Lower lobe of right lung (tissue), 2 donors: ENCODE results near the gene STYXL1. TPM values are rescaled to one million over a fixed set of nuclear protein-coding genes. Genes with fewer than 3 reads are reported as not detected.
"Not testable (repeated sequence)": the region's sequence is repeated elsewhere in the genome, so short reads cannot be mapped to it uniquely, and the experiment has no call there.

ENCODE experiments used
- ATAC-seq, 2 donors: fragments of 200-7000 bp; cut with Tn5 transposase; one replicate each; pipeline ENCODE4 v1.9.1; 2020 to 2022; ENCODE audit warnings: mild to moderate bottlenecking in 2 of 2, moderate library complexity in 2 of 2
- DNase-seq: peaks from one replicate; pipeline ENCODE4 v3.0.0-alpha.2; 2020
- H3K27ac ChIP-seq: fragments of 200-600 bp; one replicate; pipeline ENCODE4 v1.8.0; 2022
- H3K27me3 ChIP-seq: fragments of 200-600 bp; one replicate; pipeline ENCODE4 v1.8.0; 2022; ENCODE audit warnings: low read depth
- H3K36me3 ChIP-seq: fragments of 200-600 bp; one replicate; pipeline ENCODE4 v1.8.0; 2022; ENCODE audit warnings: mild to moderate bottlenecking
- H3K4me1 ChIP-seq: fragments of 200-600 bp; one replicate; pipeline ENCODE4 v1.8.0; 2022
- H3K4me3 ChIP-seq: fragments of 200-600 bp; one replicate; pipeline ENCODE4 v1.8.0; 2022; ENCODE audit warnings: mild to moderate bottlenecking
- H3K9me3 ChIP-seq: fragments of 200-600 bp; one replicate; pipeline ENCODE4 v1.8.0; 2022
- intact Hi-C: fragments of 100-400 bp; cut with DNase I; formaldehyde crosslinking; loops from one replicate; pipeline ENCODE4 v1.11.0; 2022
- total RNA-seq: library from RNA; stranded (reverse); fragmentation: NEBNext Ultra II Directional; extraction: Animal tissue kit (Norgen Biotek cat#: 25700); gene quantifications from one replicate; pipeline ENCODE4 v1.2.1, GENCODE V29; 2021
- TF ChIP-seq, protein P1 (sequence below): fragments of 200-600 bp; IDR thresholded peaks from one replicate; pipeline ENCODE4 v1.8.0; 2022; ENCODE audit warnings: antibody characterized with exemption, mild to moderate bottlenecking
- donor health status: DM: no; HTN: yes; CAD: no; lungs with severe emphysema.

STYXL1 gene
- total RNA-seq, 1 donor from 2014 or later: 25.6 TPM

DNA sequence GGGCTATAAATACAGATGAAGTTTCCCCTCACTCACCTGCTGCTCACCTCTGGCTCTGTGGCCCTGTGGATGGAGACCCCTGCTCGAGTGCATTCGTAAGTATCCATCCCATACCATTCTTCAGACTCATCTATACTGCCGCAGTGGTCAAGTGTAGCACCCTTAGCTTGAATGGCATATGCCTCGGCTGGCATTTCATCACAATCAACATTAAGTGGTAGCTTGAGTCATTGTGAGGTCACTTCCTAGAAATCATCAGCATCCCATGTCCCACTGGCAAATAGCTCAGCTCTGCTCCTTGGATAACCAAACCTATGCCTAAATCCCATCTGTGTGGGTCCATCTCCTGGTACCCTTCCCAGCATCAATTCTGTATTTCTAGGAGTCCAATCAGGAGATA lies 38.3 kb upstream of the STYXL1 start:
- H3K27ac ChIP-seq: no peak overlapping the region
- H3K27me3 ChIP-seq: no peaks in the 10 kb centered on the region
- H3K9me3 ChIP-seq: no peaks in the 10 kb centered on the region
- no peak overlapping the region for H3K4me3 ChIP-seq
- no peaks in the 10 kb centered on the region for H3K4me1 ChIP-seq
- TF ChIP-seq, protein P1, sequence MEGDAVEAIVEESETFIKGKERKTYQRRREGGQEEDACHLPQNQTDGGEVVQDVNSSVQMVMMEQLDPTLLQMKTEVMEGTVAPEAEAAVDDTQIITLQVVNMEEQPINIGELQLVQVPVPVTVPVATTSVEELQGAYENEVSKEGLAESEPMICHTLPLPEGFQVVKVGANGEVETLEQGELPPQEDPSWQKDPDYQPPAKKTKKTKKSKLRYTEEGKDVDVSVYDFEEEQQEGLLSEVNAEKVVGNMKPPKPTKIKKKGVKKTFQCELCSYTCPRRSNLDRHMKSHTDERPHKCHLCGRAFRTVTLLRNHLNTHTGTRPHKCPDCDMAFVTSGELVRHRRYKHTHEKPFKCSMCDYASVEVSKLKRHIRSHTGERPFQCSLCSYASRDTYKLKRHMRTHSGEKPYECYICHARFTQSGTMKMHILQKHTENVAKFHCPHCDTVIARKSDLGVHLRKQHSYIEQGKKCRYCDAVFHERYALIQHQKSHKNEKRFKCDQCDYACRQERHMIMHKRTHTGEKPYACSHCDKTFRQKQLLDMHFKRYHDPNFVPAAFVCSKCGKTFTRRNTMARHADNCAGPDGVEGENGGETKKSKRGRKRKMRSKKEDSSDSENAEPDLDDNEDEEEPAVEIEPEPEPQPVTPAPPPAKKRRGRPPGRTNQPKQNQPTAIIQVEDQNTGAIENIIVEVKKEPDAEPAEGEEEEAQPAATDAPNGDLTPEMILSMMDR: no peak
- ATAC-seq (no peak), DNase-seq (no peak)
- no peaks in the 10 kb centered on the region for H3K36me3 ChIP-seq
- intact Hi-C loops: no loop called here

DNA sequence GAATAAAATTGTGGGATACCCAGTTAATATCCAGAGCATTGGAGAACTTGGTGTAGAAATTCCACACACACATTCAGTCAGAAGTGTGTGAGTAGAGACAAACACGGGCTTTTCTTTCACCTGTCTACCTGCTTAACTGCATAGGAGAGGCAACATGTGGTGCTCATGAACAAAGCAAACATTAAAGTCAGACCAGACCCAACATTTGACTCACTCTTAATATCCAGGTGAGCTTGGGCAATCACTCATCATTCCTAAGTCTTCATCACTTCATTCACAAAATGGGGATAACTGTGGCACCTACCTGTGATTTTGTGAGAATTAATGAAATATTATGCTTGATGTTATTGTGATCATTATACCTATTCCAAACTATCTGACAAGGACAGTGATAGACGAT lies 36.3 kb upstream of the STYXL1 start:
- H3K27me3 ChIP-seq, DNase-seq, H3K4me3 ChIP-seq, H3K9me3 ChIP-seq, intact Hi-C loops, H3K27ac ChIP-seq, ATAC-seq, H3K36me3 ChIP-seq, H3K4me1 ChIP-seq: not testable (repeated sequence)

DNA sequence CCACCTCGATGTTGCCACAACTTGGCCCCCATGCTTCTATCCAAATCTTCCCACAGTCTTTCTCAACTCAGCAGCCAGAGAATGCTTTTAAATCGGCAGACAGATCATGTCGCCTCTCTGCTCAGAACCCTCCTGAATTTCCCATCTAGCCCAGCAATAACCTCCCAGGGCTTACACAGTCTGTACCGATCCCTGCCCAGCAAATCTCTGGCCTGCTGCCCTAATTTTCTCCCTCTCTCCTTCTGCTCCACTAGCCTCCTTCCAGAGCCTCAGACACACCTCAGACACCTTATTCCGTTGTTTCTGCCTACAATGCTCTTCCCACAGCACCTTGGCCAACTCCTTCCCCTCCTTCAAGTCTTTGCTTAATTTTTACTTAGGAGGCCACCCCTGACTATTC lies 32.4 kb upstream of the STYXL1 start:
- H3K9me3 ChIP-seq: no peaks in the 10 kb centered on the region
- H3K4me1 ChIP-seq: no peaks in the 10 kb centered on the region
- H3K4me3 ChIP-seq: no peak overlapping the region
- H3K36me3 ChIP-seq: no peaks in the 10 kb centered on the region
- intact Hi-C loops: no loop called here
- TF ChIP-seq, protein P1: no peak
- DNase-seq: no peak
- no peaks in the 10 kb centered on the region for H3K27me3 ChIP-seq
- no peak overlapping the region for H3K27ac ChIP-seq
- ATAC-seq: no peak

DNA sequence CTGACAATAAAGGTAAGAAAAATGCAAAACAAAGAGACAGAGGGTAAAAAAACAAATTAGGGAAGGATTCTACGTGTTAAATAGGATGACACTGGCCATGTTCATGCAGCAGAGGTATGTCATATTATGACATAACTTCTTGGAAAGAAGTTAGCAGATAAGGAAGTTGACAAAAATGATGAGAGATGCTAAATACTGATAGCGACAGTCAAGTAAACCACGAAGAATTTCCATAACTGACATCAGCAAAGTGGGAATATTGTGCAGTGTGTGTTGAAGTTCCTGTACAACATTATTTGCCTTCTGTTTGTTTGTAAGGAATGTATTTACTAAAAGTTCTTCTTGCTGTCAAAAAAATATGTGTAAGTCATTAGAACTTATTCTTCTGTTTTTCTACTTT lies 29.6 kb upstream of the STYXL1 start:
- no peaks in the 10 kb centered on the region for H3K9me3 ChIP-seq
- H3K27me3 ChIP-seq: no peaks in the 10 kb centered on the region
- intact Hi-C loops: no loop called here
- H3K4me3 ChIP-seq: no peak overlapping the region
- H3K4me1 ChIP-seq: no peaks in the 10 kb centered on the region
- TF ChIP-seq, protein P1: no peak
- no peaks in the 10 kb centered on the region for H3K36me3 ChIP-seq
- DNase-seq (no peak), ATAC-seq (no peak)
- H3K27ac ChIP-seq: no peak overlapping the region

DNA sequence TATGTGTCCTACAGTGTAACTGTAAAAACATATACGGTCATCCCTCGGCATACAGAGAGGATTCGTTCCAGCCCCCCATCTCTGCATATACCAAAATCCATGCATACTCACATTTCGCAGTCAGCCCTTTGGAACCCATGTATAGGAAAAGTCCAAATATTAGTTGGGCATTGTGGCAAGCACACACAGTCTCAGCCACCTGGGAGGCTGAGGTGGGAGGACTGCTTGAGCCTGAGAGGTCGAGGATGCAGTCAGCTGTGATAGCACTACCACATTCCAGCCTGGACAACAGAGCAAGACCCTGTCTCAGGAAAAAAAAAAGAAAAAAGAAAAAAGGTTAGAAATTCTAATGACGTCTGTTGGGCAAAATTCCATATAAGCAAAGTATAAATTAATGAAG lies 29.2 kb upstream of the STYXL1 start:
- intact Hi-C loops: no loop called here
- Histone ChIP-seq H3K9me3 (no peaks in the 10 kb centered on the region), H3K36me3 (no peaks in the 10 kb centered on the region), H3K27me3 (no peaks in the 10 kb centered on the region), H3K4me3 (no peak overlapping the region), H3K27ac (no peak overlapping the region), H3K4me1 (no peaks in the 10 kb centered on the region)
- ATAC-seq: no peak
- DNase-seq: no peak
- TF ChIP-seq, protein P1: no peak

DNA sequence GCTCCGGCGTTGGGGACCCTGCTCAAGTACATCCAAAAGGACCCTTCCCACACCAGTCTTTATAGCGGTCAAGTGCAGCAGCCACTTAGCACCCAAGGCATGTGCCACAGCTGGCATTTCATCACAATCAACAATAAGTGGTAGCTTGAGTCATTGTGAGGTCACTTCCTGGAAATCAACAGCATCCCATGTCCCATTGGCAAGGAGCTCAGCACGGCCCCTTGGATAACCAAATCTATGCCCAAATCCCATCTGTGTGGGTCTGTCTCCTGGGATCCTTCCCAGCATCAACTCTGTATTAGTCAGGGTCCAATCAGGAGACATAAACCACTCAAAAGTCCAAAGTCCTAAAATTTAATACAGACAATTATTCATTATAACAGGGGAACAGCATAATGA lies 27.2 kb upstream of the STYXL1 start:
- no peaks in the 10 kb centered on the region for H3K27me3 ChIP-seq
- TF ChIP-seq, protein P1: no peak
- H3K27ac ChIP-seq: no peak overlapping the region
- no peaks in the 10 kb centered on the region for H3K9me3 ChIP-seq
- no peak for DNase-seq
- peaks cover 5% of the 10 kb centered on the region for H3K4me1 ChIP-seq
- H3K36me3 ChIP-seq: no peaks in the 10 kb centered on the region
- no peak for ATAC-seq
- no peak overlapping the region for H3K4me3 ChIP-seq
- intact Hi-C loops: no loop called here
